Ascending aorta (tissue), 2 donors: ENCODE measurements around the gene EML2. TPM values are rescaled to one million over a fixed set of nuclear protein-coding genes. Genes with fewer than 3 reads are reported as not detected.

Source experiments
- DNase-seq, 2 donors: peaks; one replicate each; pipeline ENCODE4 v3.0.0-alpha.2; 2019; ENCODE audit warnings: low spot score in 2 of 2
- H3K27ac ChIP-seq, 2 donors: fragments of 200-600 bp; sonication (generic); one replicate each; pipeline ENCODE4 v1.5.1; 2016 to 2017; ENCODE audit warnings: mild to moderate bottlenecking in 1 of 2
- H3K27me3 ChIP-seq: fragments of 200-600 bp; sonication (generic); one replicate; pipeline ENCODE4 v1.5.1; 2017
- H3K36me3 ChIP-seq, 2 donors: fragments of 200-600 bp; sonication (generic); one replicate each; pipeline ENCODE4 v1.5.1; 2016
- H3K4me1 ChIP-seq, 2 donors: fragments of 200-600 bp; sonication (generic); one replicate each; pipeline ENCODE4 v1.5.1; 2016 to 2017; ENCODE audit warnings: mild to moderate bottlenecking in 1 of 2
- H3K4me3 ChIP-seq, 2 donors: fragments of 200-600 bp; sonication (generic); one replicate each; pipeline ENCODE4 v1.5.1; 2016 to 2017; ENCODE audit warnings: mild to moderate bottlenecking in 1 of 2
- H3K9me3 ChIP-seq, 2 donors: fragments of 200-600 bp; sonication (generic); one replicate each; pipeline ENCODE4 v1.5.1; 2016
- intact Hi-C: fragments of 100-400 bp; cut with DNase I; formaldehyde crosslinking; loops from one replicate; pipeline ENCODE4 v1.15.1; 2023
- total RNA-seq: library from RNA; depleted of rRNA; stranded (reverse); fragments of >200 nt; gene quantifications from one replicate; pipeline ENCODE4 v1.1.0, GENCODE V29; 2016
- TF ChIP-seq, protein P1 (sequence below), 3 experiments: fragments of 200-600 bp in 2 of 3; fragments of 450-650 bp in 1 of 3; sonication (generic) in 2 of 3; IDR thresholded peaks; one replicate each; pipeline ENCODE4 v1.5.1; 2016 to 2019; ENCODE audit warnings: antibody characterized with exemption in 3 of 3, mild to moderate bottlenecking in 1 of 3, moderate library complexity in 1 of 3

Gene EML2
- total RNA-seq, 1 donor from 2014 or later: 129 TPM

- TF ChIP-seq, protein P1, sequence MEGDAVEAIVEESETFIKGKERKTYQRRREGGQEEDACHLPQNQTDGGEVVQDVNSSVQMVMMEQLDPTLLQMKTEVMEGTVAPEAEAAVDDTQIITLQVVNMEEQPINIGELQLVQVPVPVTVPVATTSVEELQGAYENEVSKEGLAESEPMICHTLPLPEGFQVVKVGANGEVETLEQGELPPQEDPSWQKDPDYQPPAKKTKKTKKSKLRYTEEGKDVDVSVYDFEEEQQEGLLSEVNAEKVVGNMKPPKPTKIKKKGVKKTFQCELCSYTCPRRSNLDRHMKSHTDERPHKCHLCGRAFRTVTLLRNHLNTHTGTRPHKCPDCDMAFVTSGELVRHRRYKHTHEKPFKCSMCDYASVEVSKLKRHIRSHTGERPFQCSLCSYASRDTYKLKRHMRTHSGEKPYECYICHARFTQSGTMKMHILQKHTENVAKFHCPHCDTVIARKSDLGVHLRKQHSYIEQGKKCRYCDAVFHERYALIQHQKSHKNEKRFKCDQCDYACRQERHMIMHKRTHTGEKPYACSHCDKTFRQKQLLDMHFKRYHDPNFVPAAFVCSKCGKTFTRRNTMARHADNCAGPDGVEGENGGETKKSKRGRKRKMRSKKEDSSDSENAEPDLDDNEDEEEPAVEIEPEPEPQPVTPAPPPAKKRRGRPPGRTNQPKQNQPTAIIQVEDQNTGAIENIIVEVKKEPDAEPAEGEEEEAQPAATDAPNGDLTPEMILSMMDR (IDR thresholded peaks at IDR 0.05): no peak
- H3K36me3 ChIP-seq: no peaks in the 10 kb centered on the region
- intact Hi-C loops: loop anchor here (1.0 to 2.0 kb wide), 2 partner anchors 34 to 57 kb away; partner anchors contain the start of gene OPA3
- peak overlapping the region; percentile 51 to 66 for H3K4me3 ChIP-seq
- H3K9me3 ChIP-seq: no peaks in the 10 kb centered on the region
- DNase-seq: peak; percentile 55 to 88
- H3K27me3 ChIP-seq: no peaks in the 10 kb centered on the region
- peak overlapping the region; percentile 68 to 83 for H3K27ac ChIP-seq
- peaks cover 10 to 23% of the 10 kb centered on the region in 2 donors for H3K4me1 ChIP-seq
These were observed 2.3 kb upstream of the EML2 start for GRCh38 chr19:45641274-45642105.

DNA sequence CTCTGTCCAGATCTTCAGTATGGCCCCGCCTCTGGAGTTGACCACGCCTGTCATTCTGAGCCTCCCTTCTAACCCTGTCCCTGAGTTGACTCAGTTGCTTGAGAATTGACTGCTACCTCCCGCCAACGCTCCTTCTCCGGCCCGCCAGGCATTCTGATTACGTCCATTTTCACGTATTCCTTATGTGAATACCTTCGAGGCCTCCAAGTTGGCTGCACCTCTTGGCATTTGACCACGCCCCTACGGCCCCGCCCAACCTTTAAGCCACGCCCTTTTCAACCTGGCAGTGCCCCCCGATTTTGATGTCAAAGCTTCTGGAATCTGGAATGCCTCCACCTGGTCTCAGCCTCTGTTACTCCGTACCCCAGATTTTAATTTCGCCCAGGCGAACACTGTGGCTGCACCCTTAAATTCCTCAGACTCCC lies 1.7 kb upstream of the EML2 start:
- Histone ChIP-seq H3K9me3 (no peaks in the 10 kb centered on the region), H3K36me3 (no peaks in the 10 kb centered on the region), H3K27ac (peak overlapping the region; percentile 68 to 83), H3K4me1 (peaks cover 10 to 23% of the 10 kb centered on the region in 2 donors), H3K27me3 (no peaks in the 10 kb centered on the region), H3K4me3 (peak overlapping the region in 1 of 2 donors; percentile 66)
- DNase-seq: no peak
- intact Hi-C loops: no loop called here
- TF ChIP-seq, protein P1 (IDR thresholded peaks at IDR 0.05): no peak

GRCh38 chr19:45637890-45638667 lies 1.1 kb downstream of the EML2 start:
- TF ChIP-seq, protein P1 (IDR thresholded peaks at IDR 0.05): no peak
- Histone ChIP-seq H3K9me3 (no peaks in the 10 kb centered on the region), H3K36me3 (no peaks in the 10 kb centered on the region), H3K27ac (peak overlapping the region in 1 of 2 donors; percentile 52), H3K27me3 (no peaks in the 10 kb centered on the region), H3K4me1 (peaks cover 7 to 26% of the 10 kb centered on the region in 2 donors), H3K4me3 (peak overlapping the region; percentile 58 to 84)
- no peak for DNase-seq
- intact Hi-C loops: loop anchor here (2.0 to 10.0 kb wide), 2 partner anchors 55 to 213 kb away; partner anchors contain the start of genes ERCC1 and QPCTL

- TF ChIP-seq, protein P1 (IDR thresholded peaks at IDR 0.05): no peak
- peak overlapping the region in 1 of 2 donors; percentile 15 for H3K27ac ChIP-seq
- no peaks in the 10 kb centered on the region for H3K27me3 ChIP-seq
- no peak for DNase-seq
- no peak overlapping the region for H3K4me3 ChIP-seq
- intact Hi-C loops: loop anchor here (2.0 to 10.0 kb wide), 2 partner anchors 56 to 212 kb away; partner anchors contain the start of genes ERCC1 and QPCTL
- H3K4me1 ChIP-seq: peaks cover 6 to 22% of the 10 kb centered on the region in 2 donors
- no peaks in the 10 kb centered on the region for H3K36me3 ChIP-seq
- H3K9me3 ChIP-seq: no peaks in the 10 kb centered on the region
These were observed 2.3 kb downstream of the EML2 start for GRCh38 chr19:45636902-45637301.

DNA sequence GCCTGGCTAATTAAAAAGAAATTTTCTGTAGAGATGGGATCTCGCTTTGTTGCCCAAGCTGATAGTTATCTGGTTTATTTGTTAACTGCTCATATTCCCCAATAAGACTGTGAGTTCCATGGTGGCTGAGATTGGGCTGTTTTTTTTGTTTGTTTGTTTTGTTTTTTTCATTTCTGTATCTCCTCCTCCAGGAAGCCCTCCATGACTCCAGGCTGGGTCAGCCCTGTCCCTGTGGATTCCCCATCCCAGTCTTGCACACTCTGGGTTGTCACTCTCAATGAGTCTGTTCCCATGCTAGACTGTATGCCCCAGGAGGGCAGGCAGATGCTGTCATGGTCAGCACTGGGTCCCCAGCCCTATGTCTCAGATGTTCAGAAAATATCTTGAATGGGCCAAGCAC lies 2.9 kb downstream of the EML2 start:
- intact Hi-C loops: loop anchor here (2.0 to 10.0 kb wide), 2 partner anchors 57 to 211 kb away; partner anchors contain the start of genes ERCC1 and QPCTL
- H3K27ac ChIP-seq: peak overlapping the region in 1 of 2 donors; percentile 33
- no peak overlapping the region for H3K4me3 ChIP-seq
- H3K9me3 ChIP-seq: no peaks in the 10 kb centered on the region
- H3K27me3 ChIP-seq: no peaks in the 10 kb centered on the region
- H3K4me1 ChIP-seq: peaks cover 3 to 20% of the 10 kb centered on the region in 2 donors
- DNase-seq: no peak
- H3K36me3 ChIP-seq: no peaks in the 10 kb centered on the region
- TF ChIP-seq, protein P1 (IDR thresholded peaks at IDR 0.05): no peak
